ENCODE data around the gene PARP3.

PARP3 gene

DNA sequence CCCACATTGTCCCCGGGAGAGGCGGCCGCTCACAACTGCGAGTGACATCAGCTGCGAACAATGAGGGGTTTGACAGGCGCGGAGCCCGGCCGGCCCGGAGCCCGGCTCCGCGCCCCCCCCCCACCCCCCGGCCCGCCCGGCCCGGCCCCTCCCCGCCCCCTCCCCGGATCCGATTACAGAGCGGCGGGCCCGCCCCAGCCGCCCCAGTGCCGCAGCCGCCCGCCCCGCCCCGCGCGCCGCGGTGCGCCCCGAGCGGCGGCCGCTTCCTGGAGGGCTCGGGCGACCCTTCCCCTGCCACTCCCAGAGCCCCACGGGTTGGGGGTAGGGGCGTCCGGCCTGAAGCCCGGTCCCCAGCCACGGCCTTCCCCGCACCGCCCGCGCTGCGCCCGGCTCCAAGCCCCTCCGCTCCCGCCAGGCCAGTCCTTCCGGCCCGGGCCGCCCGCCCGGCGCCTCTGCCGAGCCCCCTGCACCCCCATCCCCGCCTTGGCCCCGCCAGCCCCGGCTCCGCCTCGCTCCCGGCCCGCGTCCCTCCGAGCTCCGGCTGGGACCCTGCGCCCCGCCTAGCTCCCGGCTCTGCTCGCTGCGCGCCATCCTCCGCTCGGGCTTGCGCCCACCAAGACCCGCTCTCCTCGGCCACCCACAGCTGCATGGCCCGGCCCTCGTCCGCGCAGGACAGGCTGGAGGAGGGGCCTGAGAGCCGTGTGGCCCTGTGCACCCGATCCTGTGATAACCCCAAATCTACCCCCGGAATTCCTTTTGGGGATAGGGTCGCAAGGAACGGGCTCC, 25.4 kb downstream of the PARP3 start, which contains the start of gene PCBP4:
Gene PCBP4, minus strand, starts transcription at position 71 of the 786 bp plus-strand sequence. CDS start 6,214 bp downstream, outside the sequence.
- H3K4me3 ChIP-seq (ENCODE audit: low read depth, low read length) = peak within 1 kb of the TSS; percentile 69
- no peak for DNase-seq (ENCODE audit: low read depth)
- TF ChIP-seq, protein P1, sequence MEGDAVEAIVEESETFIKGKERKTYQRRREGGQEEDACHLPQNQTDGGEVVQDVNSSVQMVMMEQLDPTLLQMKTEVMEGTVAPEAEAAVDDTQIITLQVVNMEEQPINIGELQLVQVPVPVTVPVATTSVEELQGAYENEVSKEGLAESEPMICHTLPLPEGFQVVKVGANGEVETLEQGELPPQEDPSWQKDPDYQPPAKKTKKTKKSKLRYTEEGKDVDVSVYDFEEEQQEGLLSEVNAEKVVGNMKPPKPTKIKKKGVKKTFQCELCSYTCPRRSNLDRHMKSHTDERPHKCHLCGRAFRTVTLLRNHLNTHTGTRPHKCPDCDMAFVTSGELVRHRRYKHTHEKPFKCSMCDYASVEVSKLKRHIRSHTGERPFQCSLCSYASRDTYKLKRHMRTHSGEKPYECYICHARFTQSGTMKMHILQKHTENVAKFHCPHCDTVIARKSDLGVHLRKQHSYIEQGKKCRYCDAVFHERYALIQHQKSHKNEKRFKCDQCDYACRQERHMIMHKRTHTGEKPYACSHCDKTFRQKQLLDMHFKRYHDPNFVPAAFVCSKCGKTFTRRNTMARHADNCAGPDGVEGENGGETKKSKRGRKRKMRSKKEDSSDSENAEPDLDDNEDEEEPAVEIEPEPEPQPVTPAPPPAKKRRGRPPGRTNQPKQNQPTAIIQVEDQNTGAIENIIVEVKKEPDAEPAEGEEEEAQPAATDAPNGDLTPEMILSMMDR (IDR thresholded peaks at IDR 0.05; ENCODE audit: control insufficient read depth, extremely low read depth, insufficient read depth) = no peak

- TF ChIP-seq, protein P1 (IDR thresholded peaks at IDR 0.05; ENCODE audit: control insufficient read depth, extremely low read depth, insufficient read depth) = no peak
- peak overlapping the region; percentile 59 for H3K4me3 ChIP-seq (ENCODE audit: low read depth, low read length)
- DNase-seq (ENCODE audit: low read depth) = no peak
Observed at GRCh38 chr3:51968170-51968775, 26.1 kb downstream of the PARP3 start.

- TF ChIP-seq, protein P1 (IDR thresholded peaks at IDR 0.05; ENCODE audit: control insufficient read depth, extremely low read depth, insufficient read depth) = no peak
- no peak overlapping the region for H3K4me3 ChIP-seq (ENCODE audit: low read depth, low read length)
- DNase-seq (ENCODE audit: low read depth) = no peak
Observed at GRCh38 chr3:51968883-51969678, 26.9 kb downstream of the PARP3 start.

- H3K4me3 ChIP-seq (ENCODE audit: low read depth, low read length) = no peak overlapping the region
- TF ChIP-seq, protein P1 (IDR thresholded peaks at IDR 0.05; ENCODE audit: control insufficient read depth, extremely low read depth, insufficient read depth) = no peak
- no peak for DNase-seq (ENCODE audit: low read depth)
Observed at GRCh38 chr3:51969841-51970240, 27.7 kb downstream of the PARP3 start.

DNA sequence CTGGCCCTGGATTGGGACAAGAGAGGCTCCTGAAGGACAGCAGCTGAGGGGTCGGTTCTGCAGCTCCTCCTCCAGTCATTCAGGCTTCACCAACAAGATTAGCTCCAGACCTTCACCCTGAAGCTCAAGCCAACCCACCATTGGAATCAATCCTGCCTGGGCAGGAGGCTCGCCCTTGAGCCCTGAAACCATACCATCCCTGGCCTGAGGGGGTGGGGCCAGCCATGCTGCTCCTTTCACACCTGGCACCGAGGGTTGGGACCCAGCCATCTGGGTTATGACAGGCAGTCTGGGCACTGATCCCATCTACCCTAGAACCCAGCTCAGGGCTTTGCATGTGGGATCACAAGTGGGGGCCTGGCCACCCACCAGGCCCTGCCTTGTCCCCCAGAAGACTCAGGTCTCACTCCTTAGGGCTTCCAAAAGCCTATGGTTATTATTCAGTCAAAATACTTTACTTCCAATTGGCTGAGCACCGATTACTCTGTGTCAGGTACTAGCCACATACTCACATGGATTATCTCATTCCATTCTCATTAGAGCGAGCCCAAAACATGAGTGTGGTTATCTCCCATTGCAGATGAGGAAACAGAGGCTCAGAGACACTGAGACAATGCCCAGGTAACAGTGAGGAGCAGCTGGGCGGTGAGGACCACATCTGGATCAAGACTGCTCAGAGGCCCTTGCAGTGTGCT, 28.6 kb downstream of the PARP3 start:
- no peak overlapping the region for H3K4me3 ChIP-seq (ENCODE audit: low read depth, low read length)
- TF ChIP-seq, protein P1 (IDR thresholded peaks at IDR 0.05; ENCODE audit: control insufficient read depth, extremely low read depth, insufficient read depth) = no peak
- no peak for DNase-seq (ENCODE audit: low read depth)

- H3K4me3 ChIP-seq (ENCODE audit: low read depth, low read length) = no peak overlapping the region
- TF ChIP-seq, protein P1 (IDR thresholded peaks at IDR 0.05; ENCODE audit: control insufficient read depth, extremely low read depth, insufficient read depth) = no peak
- DNase-seq (ENCODE audit: low read depth) = no peak
Observed at GRCh38 chr3:51971350-51971749, 29.2 kb downstream of the PARP3 start.

Data from LNCaP clone FGC (cell line).